GM18499 (cell line): ENCODE results near the gene NPEPL1.
"Not testable (repeated sequence)": the region's sequence is repeated elsewhere in the genome, so short reads cannot be mapped to it uniquely, and the experiment has no call there.

Experiments
- ATAC-seq: cut with Tn5 transposase; IDR thresholded peaks from one replicate; pipeline ENCODE4 v1.9.1; 2021; ENCODE audit warnings: moderate number of reproducible peaks; ENCODE audit not compliant: insufficient read depth, unreplicated experiment

The NPEPL1 gene

GRCh38 chr20:58753267-58753921 is 60.8 kb downstream of the NPEPL1 start:
- no peak for ATAC-seq

- no peak for ATAC-seq
Observed at GRCh38 chr20:58753922-58754551, 61.4 kb downstream of the NPEPL1 start.

GRCh38 chr20:58754584-58754983 is 62.0 kb downstream of the NPEPL1 start:
- no peak for ATAC-seq

GRCh38 chr20:58755062-58755697 is 62.6 kb downstream of the NPEPL1 start:
- no peak for ATAC-seq

- no peak for ATAC-seq
Observed at GRCh38 chr20:58755766-58756449, 63.3 kb downstream of the NPEPL1 start.

- ATAC-seq = no peak
Observed at GRCh38 chr20:58756450-58756775, 63.8 kb downstream of the NPEPL1 start.

- ATAC-seq = not testable (repeated sequence)
Observed at GRCh38 chr20:58757647-58758046, 65.0 kb downstream of the NPEPL1 start.

- no peak for ATAC-seq
Observed at GRCh38 chr20:58759947-58760346, 67.3 kb downstream of the NPEPL1 start.

- no peak for ATAC-seq
Observed at GRCh38 chr20:58760856-58761255, 68.3 kb downstream of the NPEPL1 start.

- no peak for ATAC-seq
Observed at GRCh38 chr20:58762120-58762519, 69.5 kb downstream of the NPEPL1 start.

GRCh38 chr20:58763076-58763475 is 70.5 kb downstream of the NPEPL1 start:
- ATAC-seq = no peak
